Smooth muscle cell (in vitro differentiated cells): ENCODE measurements around the gene NXPE4. TPM values are rescaled to one million over a fixed set of nuclear protein-coding genes. Genes with fewer than 3 reads are reported as not detected.

Experiments used
- DNase-seq: peaks from one replicate; lab custom pipeline; 2025; ENCODE audit not compliant: unreplicated experiment; lab: John Stamatoyannopoulos, UW
- H2AFZ ChIP-seq: fragments of 200-600 bp; sonication (generic); 2 replicates; pipeline ENCODE4 v1.6.0; 2016; ENCODE audit warnings: antibody characterized with exemption, low read depth, mild to moderate bottlenecking
- H3F3A ChIP-seq: fragments of 200-600 bp; sonication (generic); 2 replicates; pipeline ENCODE4 v1.6.0; 2017; ENCODE audit warnings: antibody characterized with exemption, low read depth
- H3K27ac ChIP-seq: fragments of 200-600 bp; sonication (generic); 2 replicates; pipeline ENCODE4 v1.5.1; 2016; ENCODE audit warnings: low read depth, mild to moderate bottlenecking
- H3K27me3 ChIP-seq: fragments of 200-600 bp; sonication (generic); 2 replicates; pipeline ENCODE4 v1.6.1; 2016; ENCODE audit warnings: low read depth, mild to moderate bottlenecking
- H3K36me3 ChIP-seq: fragments of 200-600 bp; sonication (generic); 2 replicates; pipeline ENCODE4 v1.5.1; 2016; ENCODE audit warnings: low read depth
- H3K4me1 ChIP-seq: fragments of 200-600 bp; sonication (generic); 2 replicates; pipeline ENCODE4 v1.5.1; 2016; ENCODE audit warnings: low read depth
- H3K4me2 ChIP-seq: fragments of 200-600 bp; sonication (generic); 2 replicates; pipeline ENCODE4 v1.6.0; 2016; ENCODE audit warnings: mild to moderate bottlenecking
- H3K4me3 ChIP-seq: fragments of 200-600 bp; sonication (generic); 2 replicates; pipeline ENCODE4 v1.5.1; 2016; ENCODE audit warnings: mild to moderate bottlenecking
- H3K79me2 ChIP-seq: fragments of 200-600 bp; sonication (generic); 2 replicates; pipeline ENCODE4 v1.6.0; 2016; ENCODE audit warnings: low read depth, mild to moderate bottlenecking
- H3K9ac ChIP-seq: fragments of 200-600 bp; sonication (generic); 2 replicates; pipeline ENCODE4 v1.6.0; 2016; ENCODE audit warnings: low read depth
- H3K9me3 ChIP-seq: fragments of 200-600 bp; sonication (generic); replicated peaks from 2 replicates; pipeline ENCODE4 v1.5.1; 2016; ENCODE audit warnings: low read depth
- H4K20me1 ChIP-seq: fragments of 200-600 bp; sonication (generic); 2 replicates; pipeline ENCODE4 v1.6.0; 2016; ENCODE audit warnings: low read depth
- WGBS: methylation state at CpG from one replicate; pipeline ENCODE4 v1.1.7; 2016; ENCODE audit warnings: low lambda C conversion rate; 5-methylcytosine and 5-hydroxymethylcytosine counted together
- polyA plus RNA-seq: library from polyadenylated mRNA; unstranded; fragments of >200 nt; fragmentation: Nextera tagmentation; extraction: Ambion mirVana; gene quantifications from 2 replicates; pipeline ENCODE4 v1.2.1, GENCODE V29; 2016
- total RNA-seq: library from RNA; depleted of rRNA; stranded (reverse); fragments of >200 nt; gene quantifications from 2 replicates; pipeline ENCODE4 v1.2.3, GENCODE V29; 2014
- TF ChIP-seq, protein P1 (sequence below): fragments of 200-600 bp; sonication (generic); IDR thresholded peaks from 2 replicates; pipeline ENCODE4 v1.5.1; 2017; ENCODE audit warnings: borderline replicate concordance, mild to moderate bottlenecking, antibody characterized with exemption; ENCODE audit not compliant: insufficient read depth, poor library complexity, severe bottlenecking

The NXPE4 gene
- total and polyA plus RNA-seq, 2 experiments from 2014 or later, result not detected

DNA sequence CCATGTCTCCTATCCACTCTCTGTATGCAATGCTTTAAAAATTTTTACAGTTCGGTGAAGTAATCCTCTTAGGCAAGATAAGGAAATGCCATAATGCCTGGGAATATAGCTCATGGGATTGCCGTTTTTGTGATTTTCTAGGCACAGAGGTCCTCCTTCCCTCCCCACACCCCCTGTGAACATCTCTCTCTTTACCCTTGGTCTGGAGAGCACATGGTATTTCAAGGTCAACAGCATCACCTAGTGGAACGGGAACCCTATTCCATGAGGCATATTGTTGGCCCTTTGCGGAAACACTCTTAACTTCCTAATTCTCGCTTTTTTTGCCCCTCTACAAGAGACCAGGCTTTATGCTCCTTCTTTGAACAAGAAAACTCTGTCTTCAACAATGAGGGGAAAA lies 8.8 kb downstream of the NXPE4 start:
- Histone ChIP-seq H2AFZ (no peak overlapping the region), H3K4me3 (no peak overlapping the region), H4K20me1 (no peaks in the 10 kb centered on the region), H3K36me3 (no peaks in the 10 kb centered on the region), H3K9ac (no peak overlapping the region), H3K4me1 (no peaks in the 10 kb centered on the region), H3F3A (no peaks in the 10 kb centered on the region), H3K9me3 (peaks cover 27% of the 10 kb centered on the region), H3K27ac (no peak overlapping the region), H3K79me2 (no peaks in the 10 kb centered on the region), H3K4me2 (no peak overlapping the region), H3K27me3 (no peaks in the 10 kb centered on the region)
- WGBS, result 92% methylated on average over 5 of the region's 5 CpGs
- TF ChIP-seq, protein P1, sequence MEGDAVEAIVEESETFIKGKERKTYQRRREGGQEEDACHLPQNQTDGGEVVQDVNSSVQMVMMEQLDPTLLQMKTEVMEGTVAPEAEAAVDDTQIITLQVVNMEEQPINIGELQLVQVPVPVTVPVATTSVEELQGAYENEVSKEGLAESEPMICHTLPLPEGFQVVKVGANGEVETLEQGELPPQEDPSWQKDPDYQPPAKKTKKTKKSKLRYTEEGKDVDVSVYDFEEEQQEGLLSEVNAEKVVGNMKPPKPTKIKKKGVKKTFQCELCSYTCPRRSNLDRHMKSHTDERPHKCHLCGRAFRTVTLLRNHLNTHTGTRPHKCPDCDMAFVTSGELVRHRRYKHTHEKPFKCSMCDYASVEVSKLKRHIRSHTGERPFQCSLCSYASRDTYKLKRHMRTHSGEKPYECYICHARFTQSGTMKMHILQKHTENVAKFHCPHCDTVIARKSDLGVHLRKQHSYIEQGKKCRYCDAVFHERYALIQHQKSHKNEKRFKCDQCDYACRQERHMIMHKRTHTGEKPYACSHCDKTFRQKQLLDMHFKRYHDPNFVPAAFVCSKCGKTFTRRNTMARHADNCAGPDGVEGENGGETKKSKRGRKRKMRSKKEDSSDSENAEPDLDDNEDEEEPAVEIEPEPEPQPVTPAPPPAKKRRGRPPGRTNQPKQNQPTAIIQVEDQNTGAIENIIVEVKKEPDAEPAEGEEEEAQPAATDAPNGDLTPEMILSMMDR, result no peak
- no peak for DNase-seq

DNA sequence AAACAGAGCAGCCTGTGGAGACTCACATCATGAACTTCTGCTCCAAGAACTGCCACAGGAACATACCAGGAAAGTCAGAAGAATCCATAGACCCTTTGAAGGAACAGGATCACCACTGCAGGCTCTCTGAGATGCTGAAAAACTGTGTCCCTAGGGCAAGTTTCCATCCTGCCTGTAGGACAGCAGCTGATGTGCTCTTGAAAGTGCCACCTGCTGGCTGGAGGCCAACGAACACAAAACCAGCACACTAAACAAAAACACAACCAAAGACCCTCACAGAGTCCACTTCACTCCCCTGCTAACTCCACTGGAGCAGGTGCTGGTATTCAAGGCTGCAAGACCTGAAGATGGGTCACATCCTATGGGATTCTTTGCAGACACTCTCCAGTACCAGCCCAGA lies 23.9 kb downstream of the NXPE4 start:
- H3K27ac ChIP-seq, result no peak overlapping the region
- no peak overlapping the region for H2AFZ ChIP-seq
- no peak for DNase-seq
- no peak overlapping the region for H3K9ac ChIP-seq
- no peak overlapping the region for H3K4me3 ChIP-seq
- H3K79me2 ChIP-seq, result no peaks in the 10 kb centered on the region
- no peaks in the 10 kb centered on the region for H3K4me1 ChIP-seq
- H3F3A ChIP-seq, result no peaks in the 10 kb centered on the region
- H3K27me3 ChIP-seq, result no peaks in the 10 kb centered on the region
- H3K9me3 ChIP-seq, result no peaks in the 10 kb centered on the region
- 83% methylated on average over 1 of the region's 1 CpG for WGBS
- no peak overlapping the region for H3K4me2 ChIP-seq
- H3K36me3 ChIP-seq, result no peaks in the 10 kb centered on the region
- TF ChIP-seq, protein P1, result no peak
- no peaks in the 10 kb centered on the region for H4K20me1 ChIP-seq

DNA sequence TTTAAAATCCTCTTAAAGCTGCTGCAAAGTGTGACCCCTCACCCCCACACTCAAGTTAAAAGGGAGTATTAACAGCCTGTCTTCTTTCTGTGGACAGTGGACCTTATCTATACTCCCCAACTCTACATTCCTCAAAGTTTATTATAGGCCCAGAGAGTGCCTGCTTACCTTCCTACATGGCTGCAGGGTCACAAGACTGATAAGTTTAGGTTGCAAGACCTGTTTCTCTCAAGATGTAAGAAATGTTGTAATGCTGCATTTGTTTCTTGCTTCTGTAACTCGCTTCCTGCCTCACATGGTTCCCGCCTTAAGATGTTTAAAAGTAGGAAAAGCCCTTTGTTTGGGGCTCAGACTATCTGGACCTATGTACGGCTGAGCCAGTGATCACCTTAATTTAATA lies 25.8 kb downstream of the NXPE4 start:
- Histone ChIP-seq H4K20me1 (no peaks in the 10 kb centered on the region), H3K9me3 (no peaks in the 10 kb centered on the region)
- 80% methylated on average over 3 of the region's 3 CpGs for WGBS

DNA sequence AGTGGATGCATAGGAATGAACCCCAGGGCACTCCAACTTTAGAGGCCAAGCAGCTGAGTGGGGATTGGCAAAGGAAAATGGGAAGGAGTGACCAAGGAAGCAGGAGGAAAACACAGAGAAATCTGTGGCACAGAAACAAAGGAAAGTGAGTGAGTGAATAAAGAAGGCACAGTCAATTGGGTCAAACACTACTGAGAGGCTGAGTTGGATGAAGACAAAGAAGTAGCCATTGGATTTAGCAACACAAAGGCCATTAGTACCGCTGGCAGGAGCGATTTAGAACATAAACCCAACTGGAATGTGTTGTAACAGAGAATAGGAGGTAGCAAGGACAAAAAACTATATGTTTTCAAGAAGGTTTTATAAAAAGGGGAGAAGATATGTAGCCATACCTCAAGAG lies 29.3 kb downstream of the NXPE4 start:
- Histone ChIP-seq H3F3A (peaks cover 12% of the 10 kb centered on the region), H3K79me2 (no peaks in the 10 kb centered on the region), H4K20me1 (no peaks in the 10 kb centered on the region), H3K4me3 (no peak overlapping the region), H2AFZ (no peak overlapping the region), H3K27ac (no peak overlapping the region), H3K36me3 (no peaks in the 10 kb centered on the region), H3K4me2 (no peak overlapping the region), H3K27me3 (no peaks in the 10 kb centered on the region), H3K9me3 (no peaks in the 10 kb centered on the region), H3K9ac (no peak overlapping the region), H3K4me1 (peaks cover 7% of the 10 kb centered on the region)
- TF ChIP-seq, protein P1, result no peak
- DNase-seq, result no peak
- 51% methylated on average over 2 of the region's 2 CpGs for WGBS

More for the DNA sequence above, 25.8 kb downstream of the NXPE4 start:
- Histone ChIP-seq H3K4me1 (peaks cover 3% of the 10 kb centered on the region), H3K27me3 (no peaks in the 10 kb centered on the region), H2AFZ (no peak overlapping the region), H3K9ac (no peak overlapping the region), H3K4me2 (no peak overlapping the region), H3K27ac (no peak overlapping the region), H3K36me3 (no peaks in the 10 kb centered on the region), H3F3A (no peaks in the 10 kb centered on the region), H3K79me2 (no peaks in the 10 kb centered on the region), H3K4me3 (no peak overlapping the region)
- TF ChIP-seq, protein P1, result no peak
- DNase-seq, result no peak
